Tibial nerve (tissue), 4 donors: ENCODE results near the gene GEN1. TPM values are rescaled to one million over a fixed set of nuclear protein-coding genes. Genes with fewer than 3 reads are reported as not detected.

ENCODE experiments used
- DNase-seq, 2 donors: peaks; one replicate each; pipeline ENCODE4 v3.0.0-alpha.2; 2019; ENCODE audit warnings: low spot score in 2 of 2
- H3K27ac ChIP-seq, 4 donors: fragments of 200-600 bp; sonication (generic) in 3 of 4; one replicate each; pipeline ENCODE4 v1.5.1; 2017 to 2019; ENCODE audit warnings: mild to moderate bottlenecking in 1 of 4
- H3K27me3 ChIP-seq, 2 donors: fragments of 200-600 bp; sonication (generic) in 1 of 2; one replicate each; pipeline versions ENCODE4 v1.5.1 to v1.6.0; 2017 to 2019
- H3K36me3 ChIP-seq, 3 donors: fragments of 200-600 bp; sonication (generic); one replicate each; pipeline ENCODE4 v1.5.1; 2018 to 2019
- H3K4me1 ChIP-seq, 4 donors: fragments of 200-600 bp; sonication (generic) in 3 of 4; one replicate each; pipeline ENCODE4 v1.5.1; 2017 to 2019
- H3K4me3 ChIP-seq, 4 donors: fragments of 200-600 bp; sonication (generic) in 3 of 4; one replicate each; pipeline ENCODE4 v1.5.1; 2017 to 2019; ENCODE audit warnings: mild to moderate bottlenecking in 1 of 4, moderate library complexity in 1 of 4
- H3K9me3 ChIP-seq, 4 donors: fragments of 200-600 bp; sonication (generic) in 3 of 4; one replicate each; pipeline ENCODE4 v1.5.1; 2017 to 2019
- EP300 ChIP-seq, 2 donors: sonication (generic); formaldehyde crosslinking; IDR thresholded peaks; one replicate each; pipeline ENCODE4 v1.6.1; 2017; ENCODE audit warnings: antibody characterized with exemption in 2 of 2, mild to moderate bottlenecking in 1 of 2
- POLR2A ChIP-seq, 2 donors: fragments of 450-650 bp; IDR thresholded peaks; one replicate each; pipeline ENCODE4 v1.6.1; 2017; ENCODE audit warnings: antibody characterized with exemption in 2 of 2, mild to moderate bottlenecking in 2 of 2, moderate library complexity in 2 of 2
- WGBS, 2 donors: methylation state at CpG; one replicate each; pipeline ENCODE4 v1.1.5; 2018; 5-methylcytosine and 5-hydroxymethylcytosine counted together
- total RNA-seq, 4 donors: library from RNA; depleted of rRNA; stranded (reverse); fragments of >200 nt; gene quantifications; one replicate each; pipeline ENCODE4 v1.1.0, GENCODE V29; 2016
- TF ChIP-seq, protein P1 (sequence below), 5 experiments: fragments of 200-600 bp in 3 of 5; fragments of 450-650 bp in 2 of 5; sonication (generic) in 3 of 5; IDR thresholded peaks; one replicate each; pipeline ENCODE4 v1.5.1; 2016 to 2019; ENCODE audit warnings: antibody characterized with exemption in 5 of 5, mild to moderate bottlenecking in 3 of 5, moderate library complexity in 2 of 5

Gene GEN1
- total RNA-seq, 4 donors from 2014 or later, result 1.5 to 17.5 (median 4.2) TPM

- DNase-seq, result no peak
- Histone ChIP-seq H3K36me3 (no peaks in the 10 kb centered on the region), H3K9me3 (no peaks in the 10 kb centered on the region), H3K27me3 (no peaks in the 10 kb centered on the region), H3K4me3 (no peak overlapping the region), H3K4me1 (no peaks in the 10 kb centered on the region), H3K27ac (no peak overlapping the region)
- WGBS, 2 donors, result 100% methylated on average over 1 of the region's 1 CpG
- no peak for TF ChIP-seq POLR2A (IDR thresholded peaks at IDR 0.05)
- TF ChIP-seq, protein P1, sequence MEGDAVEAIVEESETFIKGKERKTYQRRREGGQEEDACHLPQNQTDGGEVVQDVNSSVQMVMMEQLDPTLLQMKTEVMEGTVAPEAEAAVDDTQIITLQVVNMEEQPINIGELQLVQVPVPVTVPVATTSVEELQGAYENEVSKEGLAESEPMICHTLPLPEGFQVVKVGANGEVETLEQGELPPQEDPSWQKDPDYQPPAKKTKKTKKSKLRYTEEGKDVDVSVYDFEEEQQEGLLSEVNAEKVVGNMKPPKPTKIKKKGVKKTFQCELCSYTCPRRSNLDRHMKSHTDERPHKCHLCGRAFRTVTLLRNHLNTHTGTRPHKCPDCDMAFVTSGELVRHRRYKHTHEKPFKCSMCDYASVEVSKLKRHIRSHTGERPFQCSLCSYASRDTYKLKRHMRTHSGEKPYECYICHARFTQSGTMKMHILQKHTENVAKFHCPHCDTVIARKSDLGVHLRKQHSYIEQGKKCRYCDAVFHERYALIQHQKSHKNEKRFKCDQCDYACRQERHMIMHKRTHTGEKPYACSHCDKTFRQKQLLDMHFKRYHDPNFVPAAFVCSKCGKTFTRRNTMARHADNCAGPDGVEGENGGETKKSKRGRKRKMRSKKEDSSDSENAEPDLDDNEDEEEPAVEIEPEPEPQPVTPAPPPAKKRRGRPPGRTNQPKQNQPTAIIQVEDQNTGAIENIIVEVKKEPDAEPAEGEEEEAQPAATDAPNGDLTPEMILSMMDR (IDR thresholded peaks at IDR 0.05), result no peak
Observed at GRCh38 chr2:17762451-17762850, 8.5 kb downstream of the GEN1 start.

DNA sequence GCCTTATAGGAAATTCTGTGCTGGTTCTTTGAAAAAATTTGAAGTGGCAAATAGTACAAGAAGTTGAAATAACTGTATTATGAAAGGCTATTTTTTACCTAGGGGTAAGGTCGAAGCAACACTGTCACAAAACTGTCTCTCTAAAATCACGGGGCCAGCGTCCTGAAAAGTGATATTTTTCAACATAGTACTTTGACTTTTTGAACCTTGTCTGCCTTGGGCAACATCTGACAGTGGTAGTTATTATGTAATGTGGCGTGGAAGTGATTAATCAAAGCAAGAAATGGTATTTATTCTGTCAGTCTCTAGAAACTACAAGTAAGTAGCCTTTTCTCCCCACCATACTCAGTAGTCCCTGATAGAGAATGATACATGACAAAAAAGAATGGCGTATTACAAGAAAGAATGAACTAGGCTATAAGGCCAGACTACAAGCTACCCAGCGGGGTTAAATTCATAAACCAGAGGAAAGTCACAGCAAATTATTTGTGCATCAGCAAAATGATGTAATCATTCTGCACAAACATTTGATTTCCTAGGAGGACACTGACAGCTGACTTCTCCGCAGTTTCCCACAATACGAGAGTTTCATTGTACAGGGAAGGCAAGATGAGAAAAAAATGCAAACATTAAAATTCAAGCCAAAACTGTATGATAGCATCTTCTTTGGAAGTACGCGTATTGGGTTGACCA is 9.8 kb downstream of the GEN1 start:
- TF ChIP-seq EP300 (IDR thresholded peaks at IDR 0.05), result no peak
- TF ChIP-seq, protein P1 (IDR thresholded peaks at IDR 0.05), result no peak
- no peak for TF ChIP-seq POLR2A (IDR thresholded peaks at IDR 0.05)
- Histone ChIP-seq H3K9me3 (no peaks in the 10 kb centered on the region), H3K36me3 (no peaks in the 10 kb centered on the region), H3K4me3 (no peak overlapping the region), H3K27ac (no peak overlapping the region), H3K4me1 (no peaks in the 10 kb centered on the region), H3K27me3 (no peaks in the 10 kb centered on the region)
- DNase-seq, result no peak
- WGBS, 2 donors, result 60 to 67% methylated on average over 10 of the region's 10 CpGs

DNA sequence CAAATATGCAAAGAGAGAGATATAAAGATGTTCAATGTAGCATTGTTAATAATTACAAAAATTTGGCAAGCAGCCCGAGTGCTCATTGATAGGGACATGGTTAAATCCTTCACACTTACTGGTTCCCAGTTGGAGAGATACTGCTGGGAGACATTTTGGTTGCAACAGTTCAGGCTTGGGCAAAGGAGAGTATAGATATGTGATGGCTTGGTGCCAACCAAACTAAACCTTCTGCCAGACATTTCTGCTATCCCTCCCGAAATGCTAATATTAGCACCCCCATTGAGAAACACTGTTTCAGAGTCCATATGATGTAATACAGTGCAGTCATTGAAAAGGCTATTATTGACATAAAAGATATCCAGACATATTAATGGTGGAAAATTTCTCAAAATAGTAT is 11.5 kb downstream of the GEN1 start:
- no peak overlapping the region for H3K4me3 ChIP-seq

GRCh38 chr2:17768894-17769293 is 15.0 kb downstream of the GEN1 start:
- no peak for TF ChIP-seq POLR2A (IDR thresholded peaks at IDR 0.05)
- DNase-seq, result no peak
- H3K4me3 ChIP-seq, result no peak overlapping the region
- H3K27me3 ChIP-seq, result no peaks in the 10 kb centered on the region
- 95 to 96% methylated on average over 4 of the region's 4 CpGs for WGBS, 2 donors
- no peaks in the 10 kb centered on the region for H3K36me3 ChIP-seq
- no peaks in the 10 kb centered on the region for H3K9me3 ChIP-seq
- no peak overlapping the region for H3K27ac ChIP-seq
- no peaks in the 10 kb centered on the region for H3K4me1 ChIP-seq

More for the DNA sequence above, 11.5 kb downstream of the GEN1 start:
- H3K27ac ChIP-seq, result no peak overlapping the region
- H3K36me3 ChIP-seq, result no peaks in the 10 kb centered on the region
- no peaks in the 10 kb centered on the region for H3K27me3 ChIP-seq
- TF ChIP-seq POLR2A (IDR thresholded peaks at IDR 0.05), result no peak
- TF ChIP-seq EP300 (IDR thresholded peaks at IDR 0.05), result no peak
- TF ChIP-seq, protein P1 (IDR thresholded peaks at IDR 0.05), result no peak
- WGBS, 2 donors, result 65 to 67% methylated on average over 2 of the region's 2 CpGs
- H3K9me3 ChIP-seq, result no peaks in the 10 kb centered on the region
- no peak for DNase-seq
- H3K4me1 ChIP-seq, result no peaks in the 10 kb centered on the region

GRCh38 chr2:17771956-17772355 is 18.0 kb downstream of the GEN1 start:
- H3K9me3 ChIP-seq, result no peaks in the 10 kb centered on the region
- H3K27me3 ChIP-seq, result no peaks in the 10 kb centered on the region
- H3K4me3 ChIP-seq, result no peak overlapping the region
- H3K27ac ChIP-seq, result no peak overlapping the region
- DNase-seq, result no peak
- H3K36me3 ChIP-seq, result no peaks in the 10 kb centered on the region
- 88 to 96% methylated on average over 2 of the region's 2 CpGs for WGBS, 2 donors
- TF ChIP-seq, protein P1 (IDR thresholded peaks at IDR 0.05), result no peak
- TF ChIP-seq POLR2A (IDR thresholded peaks at IDR 0.05), result no peak
- no peak for TF ChIP-seq EP300 (IDR thresholded peaks at IDR 0.05)
- no peaks in the 10 kb centered on the region for H3K4me1 ChIP-seq
